WTC11 (cell line): ENCODE data around the gene SPRING1.

Experiments
- CTCF ChIP-seq: fragments of 200-600 bp; IDR thresholded peaks from 2 replicates; pipeline ENCODE4 v1.8.0; 2022; ENCODE audit warnings: antibody characterized with exemption
- NR1H2 ChIP-seq: sonication (generic); formaldehyde crosslinking; IDR thresholded peaks from 2 replicates; pipeline ENCODE4 v1.9.0; 2021; ENCODE audit warnings: mild to moderate bottlenecking, moderate library complexity, missing genetic modification reagents
- NR2C2 ChIP-seq: sonication (generic); formaldehyde crosslinking; IDR thresholded peaks from 2 replicates; pipeline ENCODE4 v1.8.0; 2022; ENCODE audit warnings: mild to moderate bottlenecking, missing genetic modification reagents
- STAT6 ChIP-seq: sonication (generic); formaldehyde crosslinking; conservative IDR thresholded peaks from 2 replicates; pipeline ENCODE4 v1.8.1; 2023; ENCODE audit warnings: mild to moderate bottlenecking, low read depth, missing genetic modification reagents, moderate library complexity
- ZBTB21 ChIP-seq: sonication (generic); formaldehyde crosslinking; IDR thresholded peaks from 2 replicates; pipeline ENCODE4 v1.8.1; 2023; ENCODE audit warnings: mild to moderate bottlenecking, missing genetic modification reagents, borderline replicate concordance
- TF ChIP-seq, protein P1 (sequence below): sonication (generic); formaldehyde crosslinking; IDR thresholded peaks from 2 replicates; pipeline ENCODE4 v1.8.0; 2022; ENCODE audit warnings: mild to moderate bottlenecking, missing genetic modification reagents
- TF ChIP-seq, protein P2 (sequence below): sonication (generic); formaldehyde crosslinking; IDR thresholded peaks from 2 replicates; pipeline ENCODE4 v1.8.1; 2022; ENCODE audit warnings: low read depth, missing genetic modification reagents, borderline replicate concordance

- TF ChIP-seq NR2C2 (CRISPR knock-in tag), result no peak
- no peak for TF ChIP-seq CTCF
- TF ChIP-seq, protein P1, sequence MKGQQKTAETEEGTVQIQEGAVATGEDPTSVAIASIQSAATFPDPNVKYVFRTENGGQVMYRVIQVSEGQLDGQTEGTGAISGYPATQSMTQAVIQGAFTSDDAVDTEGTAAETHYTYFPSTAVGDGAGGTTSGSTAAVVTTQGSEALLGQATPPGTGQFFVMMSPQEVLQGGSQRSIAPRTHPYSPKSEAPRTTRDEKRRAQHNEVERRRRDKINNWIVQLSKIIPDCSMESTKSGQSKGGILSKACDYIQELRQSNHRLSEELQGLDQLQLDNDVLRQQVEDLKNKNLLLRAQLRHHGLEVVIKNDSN (CRISPR knock-in tag), result no peak
- no peak for TF ChIP-seq ZBTB21 (CRISPR knock-in tag)
- no peak for TF ChIP-seq NR1H2
- no peak for TF ChIP-seq STAT6 (CRISPR knock-in tag)
- TF ChIP-seq, protein P2, sequence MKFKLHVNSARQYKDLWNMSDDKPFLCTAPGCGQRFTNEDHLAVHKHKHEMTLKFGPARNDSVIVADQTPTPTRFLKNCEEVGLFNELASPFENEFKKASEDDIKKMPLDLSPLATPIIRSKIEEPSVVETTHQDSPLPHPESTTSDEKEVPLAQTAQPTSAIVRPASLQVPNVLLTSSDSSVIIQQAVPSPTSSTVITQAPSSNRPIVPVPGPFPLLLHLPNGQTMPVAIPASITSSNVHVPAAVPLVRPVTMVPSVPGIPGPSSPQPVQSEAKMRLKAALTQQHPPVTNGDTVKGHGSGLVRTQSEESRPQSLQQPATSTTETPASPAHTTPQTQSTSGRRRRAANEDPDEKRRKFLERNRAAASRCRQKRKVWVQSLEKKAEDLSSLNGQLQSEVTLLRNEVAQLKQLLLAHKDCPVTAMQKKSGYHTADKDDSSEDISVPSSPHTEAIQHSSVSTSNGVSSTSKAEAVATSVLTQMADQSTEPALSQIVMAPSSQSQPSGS (CRISPR knock-in tag), result no peak
These were observed 15.6 kb downstream of the SPRING1 start for GRCh38 chr12:116722245-116722644.
